ENCODE data around the gene RND3. TPM values are rescaled to one million over a fixed set of nuclear protein-coding genes. Genes with fewer than 3 reads are reported as not detected.

Gene RND3
- total RNA-seq, 4 donors from 2014 or later = 7.6 to 16.4 (median 11.4) TPM

- 90 to 92% methylated on average over 1 of the region's 1 CpG for WGBS, 2 donors
- Histone ChIP-seq H3K27ac (no peak overlapping the region), H3K4me1 (peaks cover 2 to 17% of the 10 kb centered on the region in 2 donors), H3K27me3 (no peaks in the 10 kb centered on the region), H3K4me3 (replicated peaks in 1 of 3) (no peak overlapping the region), H3K9me3 (no peaks in the 10 kb centered on the region), H3K36me3 (no peaks in the 10 kb centered on the region)
- DNase-seq = no peak
- intact Hi-C loops (cut with DNase I) = no loop called here
- TF ChIP-seq POLR2A (IDR thresholded peaks at IDR 0.05) = no peak
- TF ChIP-seq CTCF (IDR thresholded peaks at IDR 0.05) = no peak
Measured at GRCh38 chr2:150483532-150483931, 3.9 kb downstream of the RND3 start.

- Histone ChIP-seq H3K27me3 (no peaks in the 10 kb centered on the region), H3K4me1 (peaks cover 5 to 23% of the 10 kb centered on the region in 2 donors), H3K36me3 (no peaks in the 10 kb centered on the region), H3K9me3 (no peaks in the 10 kb centered on the region), H3K4me3 (replicated peaks in 1 of 3) (no peak overlapping the region), H3K27ac (no peak overlapping the region)
- intact Hi-C loops (cut with DNase I) = no loop called here
- no peak for TF ChIP-seq POLR2A (IDR thresholded peaks at IDR 0.05)
- TF ChIP-seq CTCF (IDR thresholded peaks at IDR 0.05) = no peak
- no peak for DNase-seq
- 70 to 77% methylated on average over 6 of the region's 6 CpGs for WGBS, 2 donors
Measured at GRCh38 chr2:150482667-150483400, 4.6 kb downstream of the RND3 start.

- Histone ChIP-seq H3K4me3 (replicated peaks in 1 of 3) (no peak overlapping the region), H3K27ac (no peak overlapping the region), H3K4me1 (peaks cover 13 to 30% of the 10 kb centered on the region in 2 donors), H3K36me3 (no peaks in the 10 kb centered on the region), H3K27me3 (no peaks in the 10 kb centered on the region), H3K9me3 (no peaks in the 10 kb centered on the region)
- TF ChIP-seq POLR2A (IDR thresholded peaks at IDR 0.05) (no peak), CTCF (IDR thresholded peaks at IDR 0.05) (no peak)
- intact Hi-C loops (cut with DNase I) = no loop called here
- no peak for DNase-seq
Measured at GRCh38 chr2:150482111-150482510, 5.4 kb downstream of the RND3 start.

GRCh38 chr2:150480971-150481830, 6.3 kb downstream of the RND3 start:
- Histone ChIP-seq H3K36me3 (no peaks in the 10 kb centered on the region), H3K27ac (no peak overlapping the region), H3K9me3 (no peaks in the 10 kb centered on the region), H3K4me3 (replicated peaks in 1 of 3) (no peak overlapping the region), H3K27me3 (no peaks in the 10 kb centered on the region), H3K4me1 (peaks cover 20 to 39% of the 10 kb centered on the region in 2 donors)
- 93% methylated on average over 6 of the region's 6 CpGs for WGBS, 2 donors
- TF ChIP-seq POLR2A (IDR thresholded peaks at IDR 0.05) (no peak), CTCF (IDR thresholded peaks at IDR 0.05) (no peak)
- DNase-seq = no peak
- intact Hi-C loops (cut with DNase I) = no loop called here

- WGBS, 2 donors = 82 to 91% methylated on average over 5 of the region's 5 CpGs
Measured at GRCh38 chr2:150480241-150480640, 7.2 kb downstream of the RND3 start.

More at GRCh38 chr2:150480241-150480640, 7.2 kb downstream of the RND3 start:
- Histone ChIP-seq H3K4me1 (peaks cover 24 to 38% of the 10 kb centered on the region in 2 donors), H3K27ac (no peak overlapping the region), H3K36me3 (no peaks in the 10 kb centered on the region), H3K27me3 (no peaks in the 10 kb centered on the region), H3K4me3 (replicated peaks in 1 of 3) (no peak overlapping the region), H3K9me3 (no peaks in the 10 kb centered on the region)
- DNase-seq = no peak
- intact Hi-C loops (cut with DNase I) = no loop called here
- TF ChIP-seq POLR2A (IDR thresholded peaks at IDR 0.05) = no peak
- TF ChIP-seq CTCF (IDR thresholded peaks at IDR 0.05) = no peak
